SW 1271 (cell line): ENCODE data around the gene TBC1D3D.
"Not testable (repeated sequence)": the region's sequence is repeated elsewhere in the genome, so short reads cannot be mapped to it uniquely, and the experiment has no call there.

ENCODE experiments used
- DNase-seq, 2 experiments: peaks; one replicate each; lab custom pipeline; 2025; lab: John Stamatoyannopoulos, UW

TBC1D3D gene

DNA sequence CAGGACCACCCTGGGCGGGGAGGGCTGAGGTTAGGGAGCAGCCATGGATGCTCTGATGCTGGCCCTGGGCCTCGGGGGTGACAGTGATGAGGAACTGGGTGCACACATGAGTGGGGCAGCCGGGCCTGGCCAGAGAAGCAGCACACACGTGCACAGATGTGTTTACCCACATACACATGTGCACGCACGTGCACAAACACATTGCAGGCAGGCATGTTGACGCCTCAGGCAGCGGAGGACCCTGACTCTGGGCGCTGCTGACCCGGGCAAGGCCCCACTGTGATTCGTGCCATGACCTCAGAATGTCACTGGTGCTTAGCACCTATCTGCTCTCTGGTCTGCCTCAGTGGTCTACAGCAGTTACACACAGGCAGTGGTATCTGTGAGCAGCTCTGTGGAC is at the start of gene TBC1D3D:
Gene TBC1D3D (plus strand): TSS at position 301 of the 400 bp plus-strand sequence. CDS start 1,585 bp downstream, outside the sequence.
- not testable (repeated sequence) for DNase-seq

DNA sequence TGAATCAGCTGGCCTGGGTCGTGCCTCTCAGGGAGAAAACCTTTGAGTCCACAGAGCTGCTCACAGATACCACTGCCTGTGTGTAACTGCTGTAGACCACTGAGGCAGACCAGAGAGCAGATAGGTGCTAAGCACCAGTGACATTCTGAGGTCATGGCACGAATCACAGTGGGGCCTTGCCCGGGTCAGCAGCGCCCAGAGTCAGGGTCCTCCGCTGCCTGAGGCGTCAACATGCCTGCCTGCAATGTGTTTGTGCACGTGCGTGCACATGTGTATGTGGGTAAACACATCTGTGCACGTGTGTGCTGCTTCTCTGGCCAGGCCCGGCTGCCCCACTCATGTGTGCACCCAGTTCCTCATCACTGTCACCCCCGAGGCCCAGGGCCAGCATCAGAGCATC is 14.8 kb upstream of the TBC1D3D start, which contains the start of gene TBC1D3L:
Gene TBC1D3L (minus strand): TSS at position 101 of the 400 bp plus-strand sequence. CDS start 1,540 bp downstream, outside the sequence.
- DNase-seq = not testable (repeated sequence)
